ENCODE data around the gene SRSF3. TPM values are rescaled to one million over a fixed set of nuclear protein-coding genes. Genes with fewer than 3 reads are reported as not detected.
A peak's percentile ranks its signal among the peaks of the same experiment; 100 is the strongest.

The SRSF3 gene
- total and polyA plus RNA-seq, 7 donors: 101 to 292 (median 144) TPM

GRCh38 chr6:36627141-36627540 lies 33.0 kb downstream of the SRSF3 start:
- H3K27me3 ChIP-seq: no peaks in the 10 kb centered on the region
- 93 to 96% methylated on average over 5 of the region's 5 CpGs for WGBS, 2 donors
- intact Hi-C loops (cut with DNase I): loop anchor here (5.0 to 10.0 kb wide), 2 partner anchors 110 to 228 kb away; no protein-coding TSS in a partner anchor
- TF ChIP-seq CTCF (IDR thresholded peaks at IDR 0.05): no peak
- no peak for TF ChIP-seq POLR2AphosphoS5 (IDR thresholded peaks at IDR 0.05)
- TF ChIP-seq EP300 (IDR thresholded peaks at IDR 0.05): no peak
- TF ChIP-seq POLR2A (IDR thresholded peaks at IDR 0.05): no peak
- peak; percentile 24 for DNase-seq
- H3K27ac ChIP-seq: peak overlapping the region; percentile 72 to 79 (median 74)
- no peaks in the 10 kb centered on the region for H3K36me3 ChIP-seq
- H3K4me3 ChIP-seq: no peak overlapping the region
- H3K9me3 ChIP-seq: no peaks in the 10 kb centered on the region
- peaks cover 0 to 35% (median 28%) of the 10 kb centered on the region in 4 donors for H3K4me1 ChIP-seq

GRCh38 chr6:36627801-36628246 lies 33.7 kb downstream of the SRSF3 start:
- H3K27me3 ChIP-seq: no peaks in the 10 kb centered on the region
- no peaks in the 10 kb centered on the region for H3K9me3 ChIP-seq
- peak; percentile 90 for DNase-seq
- H3K27ac ChIP-seq: peak overlapping the region; percentile 72 to 79 (median 74)
- 11 to 32% methylated on average over 4 of the region's 4 CpGs for WGBS, 2 donors
- H3K4me1 ChIP-seq: peaks cover 0 to 34% (median 27%) of the 10 kb centered on the region in 4 donors
- peak in 1 of 4 donors; percentile 65 for TF ChIP-seq EP300 (IDR thresholded peaks at IDR 0.05)
- TF ChIP-seq POLR2A (IDR thresholded peaks at IDR 0.05): no peak
- peak; percentile 57 to 87 (median 83) for TF ChIP-seq POLR2AphosphoS5 (IDR thresholded peaks at IDR 0.05)
- TF ChIP-seq CTCF (IDR thresholded peaks at IDR 0.05): no peak
- no peak overlapping the region for H3K4me3 ChIP-seq
- no peaks in the 10 kb centered on the region for H3K36me3 ChIP-seq
- intact Hi-C loops (cut with DNase I): loop anchor here (2.0 to 10.0 kb wide), 3 partner anchors 29 to 227 kb away; no protein-coding TSS in a partner anchor

GRCh38 chr6:36629784-36630183 lies 35.6 kb downstream of the SRSF3 start:
- peaks cover 0 to 33% (median 23%) of the 10 kb centered on the region in 4 donors for H3K4me1 ChIP-seq
- H3K4me3 ChIP-seq: no peak overlapping the region
- peak overlapping the region in 2 of 4 donors; percentile 72 to 79 for H3K27ac ChIP-seq
- TF ChIP-seq POLR2AphosphoS5 (IDR thresholded peaks at IDR 0.05) (no peak), EP300 (IDR thresholded peaks at IDR 0.05) (no peak), CTCF (IDR thresholded peaks at IDR 0.05) (no peak), POLR2A (IDR thresholded peaks at IDR 0.05) (no peak)
- intact Hi-C loops (cut with DNase I): loop anchor here (2.0 to 10.0 kb wide), 3 partner anchors 27 to 225 kb away; no protein-coding TSS in a partner anchor
- no peak for DNase-seq
- WGBS, 2 donors: 92 to 93% methylated on average over 11 of the region's 11 CpGs
- no peaks in the 10 kb centered on the region for H3K36me3 ChIP-seq
- H3K9me3 ChIP-seq: no peaks in the 10 kb centered on the region
- H3K27me3 ChIP-seq: no peaks in the 10 kb centered on the region

GRCh38 chr6:36631326-36632011 lies 37.3 kb downstream of the SRSF3 start:
- intact Hi-C loops (cut with DNase I): no loop called here

More at GRCh38 chr6:36631326-36632011, 37.3 kb downstream of the SRSF3 start:
- H3K9me3 ChIP-seq: no peaks in the 10 kb centered on the region
- DNase-seq: no peak
- no peaks in the 10 kb centered on the region for H3K27me3 ChIP-seq
- TF ChIP-seq POLR2AphosphoS5 (IDR thresholded peaks at IDR 0.05) (no peak), POLR2A (IDR thresholded peaks at IDR 0.05) (no peak), CTCF (IDR thresholded peaks at IDR 0.05) (no peak), EP300 (IDR thresholded peaks at IDR 0.05) (no peak)
- H3K27ac ChIP-seq: no peak overlapping the region
- no peak overlapping the region for H3K4me3 ChIP-seq
- H3K36me3 ChIP-seq: no peaks in the 10 kb centered on the region
- WGBS, 2 donors: 88 to 90% methylated on average over 14 of the region's 14 CpGs
- H3K4me1 ChIP-seq: peaks cover 0 to 25% (median 23%) of the 10 kb centered on the region in 4 donors

All from sigmoid colon (tissue), 7 donors.